HG03378 (cell line): ENCODE measurements around the gene RFX1.
A peak's percentile ranks its signal among the peaks of the same experiment; 100 is the strongest.

Experiments
- ATAC-seq: cut with Tn5 transposase; IDR thresholded peaks from one replicate; pipeline ENCODE4 v1.9.1; 2021; ENCODE audit warnings: mild to moderate bottlenecking, moderate library complexity; ENCODE audit not compliant: unreplicated experiment

The RFX1 gene

GRCh38 chr19:13996928-13997630 is 9.0 kb downstream of the RFX1 start:
- ATAC-seq: no peak

- no peak for ATAC-seq
These were observed 10.0 kb downstream of the RFX1 start for GRCh38 chr19:13995878-13996765.

- ATAC-seq: no peak
These were observed 10.9 kb downstream of the RFX1 start for GRCh38 chr19:13995017-13995728.

GRCh38 chr19:13993590-13994300 is 12.4 kb downstream of the RFX1 start:
- ATAC-seq: no peak

GRCh38 chr19:13992025-13992424 is 14.1 kb downstream of the RFX1 start:
- no peak for ATAC-seq

- no peak for ATAC-seq
These were observed 16.0 kb downstream of the RFX1 start for GRCh38 chr19:13990085-13990484.

- ATAC-seq: no peak
These were observed 16.6 kb downstream of the RFX1 start for GRCh38 chr19:13989487-13989886.

- ATAC-seq: no peak
These were observed 18.8 kb downstream of the RFX1 start for GRCh38 chr19:13987101-13987890.

- ATAC-seq: peak; percentile 63
These were observed 19.7 kb downstream of the RFX1 start for GRCh38 chr19:13986348-13986904.

GRCh38 chr19:13985771-13986347 is 20.3 kb downstream of the RFX1 start:
- no peak for ATAC-seq

GRCh38 chr19:13984875-13985741 is 21.0 kb downstream of the RFX1 start:
- no peak for ATAC-seq

- ATAC-seq: no peak
These were observed 21.9 kb downstream of the RFX1 start for GRCh38 chr19:13984186-13984585.

- no peak for ATAC-seq
These were observed 22.8 kb downstream of the RFX1 start for GRCh38 chr19:13983213-13983889.

GRCh38 chr19:13982773-13983172 is 23.3 kb downstream of the RFX1 start:
- no peak for ATAC-seq

GRCh38 chr19:13981988-13982501 is 24.1 kb downstream of the RFX1 start:
- no peak for ATAC-seq

- no peak for ATAC-seq
These were observed 24.7 kb downstream of the RFX1 start for GRCh38 chr19:13981467-13981866.

- no peak for ATAC-seq
These were observed 25.1 kb downstream of the RFX1 start for GRCh38 chr19:13981021-13981420.

- ATAC-seq: no peak
These were observed 25.8 kb downstream of the RFX1 start for GRCh38 chr19:13980340-13980739.
